GM23338 (cell line): ENCODE results near the gene CAT. TPM values are rescaled to one million over a fixed set of nuclear protein-coding genes. Genes with fewer than 3 reads are reported as not detected.

Experiments
- ATAC-seq: fragments of 200-7000 bp; cut with Tn5 transposase; 3 replicates; pipeline ENCODE4 v1.9.1; 2020
- DNase-seq: peaks from one replicate; pipeline ENCODE4 v3.0.0-alpha.2; 2015; ENCODE audit warnings: low spot score
- H2AFZ ChIP-seq: fragments of 200-600 bp; sonication (generic); 2 replicates; pipeline ENCODE4 v1.8.0; 2016; ENCODE audit warnings: antibody characterized with exemption, mild to moderate bottlenecking, moderate library complexity
- H3F3A ChIP-seq: fragments of 200-600 bp; sonication (generic); replicated peaks from 2 replicates; pipeline ENCODE4 v1.8.0; 2017; ENCODE audit warnings: antibody characterized with exemption, mixed run types, low read depth
- H3K27ac ChIP-seq: fragments of 200-600 bp; sonication (generic); 2 replicates; pipeline ENCODE4 v1.6.1; 2016; ENCODE audit warnings: low read depth
- H3K27me3 ChIP-seq: fragments of 200-600 bp; sonication (generic); 2 replicates; pipeline ENCODE4 v1.8.0; 2016; ENCODE audit warnings: mild to moderate bottlenecking, mixed run types, moderate library complexity; ENCODE audit not compliant: insufficient read depth
- H3K36me3 ChIP-seq: fragments of 200-600 bp; sonication (generic); 2 replicates; pipeline ENCODE4 v1.8.0; 2016; ENCODE audit warnings: mild to moderate bottlenecking; ENCODE audit not compliant: insufficient read depth
- H3K4me1 ChIP-seq: fragments of 200-600 bp; sonication (generic); 2 replicates; pipeline ENCODE4 v1.8.0; 2016; ENCODE audit warnings: mild to moderate bottlenecking, moderate library complexity; ENCODE audit not compliant: insufficient read depth
- H3K4me2 ChIP-seq: fragments of 200-600 bp; sonication (generic); 2 replicates; pipeline ENCODE4 v1.7.1; 2017; ENCODE audit warnings: mixed run types
- H3K4me3 ChIP-seq: fragments of 200-600 bp; sonication (generic); 2 replicates; pipeline ENCODE4 v1.6.1; 2016; ENCODE audit warnings: mixed run types
- H3K79me2 ChIP-seq: fragments of 200-600 bp; sonication (generic); replicated peaks from 2 replicates; pipeline ENCODE4 v1.8.0; 2017; ENCODE audit warnings: mild to moderate bottlenecking; ENCODE audit not compliant: insufficient read depth
- H3K9me2 ChIP-seq: fragments of 200-600 bp; sonication (generic); 2 replicates; pipeline ENCODE4 v1.8.0; 2017; ENCODE audit not compliant: insufficient read depth
- H4K20me1 ChIP-seq: fragments of 200-600 bp; sonication (generic); replicated peaks from 2 replicates; pipeline ENCODE4 v1.8.0; 2017; ENCODE audit warnings: mild to moderate bottlenecking; ENCODE audit not compliant: insufficient read depth
- H3K27ac Mint-ChIP-seq: 2 replicates; pipeline ENCODE4 v1.8.0; 2020; ENCODE audit warnings: inconsistent platforms, mild to moderate bottlenecking, moderate library complexity, mixed read lengths
- H3K27me3 Mint-ChIP-seq: 3 replicates; pipeline ENCODE4 v1.8.0; 2022; ENCODE audit warnings: low read depth, mild to moderate bottlenecking, moderate library complexity, mixed read lengths, inconsistent platforms; ENCODE audit not compliant: insufficient read depth, poor library complexity
- H3K36me3 Mint-ChIP-seq: 3 replicates; pipeline ENCODE4 v1.8.0; 2021; ENCODE audit warnings: low read depth, mild to moderate bottlenecking, inconsistent platforms, moderate library complexity, mixed read lengths
- H3K4me1 Mint-ChIP-seq: 3 replicates; pipeline ENCODE4 v1.8.0; 2020; ENCODE audit warnings: mild to moderate bottlenecking, inconsistent platforms, mixed read lengths
- H3K4me3 Mint-ChIP-seq: 3 replicates; pipeline ENCODE4 v1.8.0; 2021; ENCODE audit warnings: moderate library complexity, mild to moderate bottlenecking, inconsistent platforms, mixed read lengths
- H3K9me3 Mint-ChIP-seq: 3 replicates; pipeline ENCODE4 v1.8.0; 2020; ENCODE audit warnings: moderate library complexity, mild to moderate bottlenecking, inconsistent platforms, mixed read lengths
- CREB1 ChIP-seq: fragments of 250-450 bp; sonication (Bioruptor Pico); IDR thresholded peaks from 2 replicates; pipeline ENCODE4 v1.5.0; 2020; ENCODE audit warnings: low read depth, mild to moderate bottlenecking, moderate library complexity
- CTCF ChIP-seq, 2 experiments: fragments of 200-600 bp in 1 of 2; sonication (generic) in 1 of 2; conservative IDR thresholded peaks; 2 replicates each; pipeline versions ENCODE4 v1.5.1 to v1.6.1; 2016 to 2017; ENCODE audit warnings: antibody characterized with exemption in 2 of 2, low read depth in 2 of 2, mild to moderate bottlenecking in 2 of 2, moderate library complexity in 1 of 2
- EZH2 ChIP-seq: fragments of 200-600 bp; sonication (generic); IDR thresholded peaks from one replicate; pipeline ENCODE4 v1.8.0; 2017; ENCODE audit warnings: antibody characterized with exemption, mild to moderate bottlenecking, low read depth; ENCODE audit not compliant: unreplicated experiment
- EZH2phosphoT487 ChIP-seq: fragments of 200-600 bp; sonication (generic); IDR thresholded peaks from one replicate; pipeline ENCODE4 v1.8.1; 2018; ENCODE audit warnings: antibody characterized with exemption; ENCODE audit not compliant: unreplicated experiment
- JUNB ChIP-seq: IDR thresholded peaks from one replicate; pipeline ENCODE4 v1.6.1; 2016; ENCODE audit warnings: antibody characterized with exemption; ENCODE audit not compliant: unreplicated experiment
- NANOG ChIP-seq: IDR thresholded peaks from 2 replicates; pipeline ENCODE4 v1.6.1; 2016; ENCODE audit warnings: antibody characterized with exemption, borderline replicate concordance
- POLR2AphosphoS5 ChIP-seq: IDR thresholded peaks from 2 replicates; pipeline ENCODE4 v1.6.1; 2016; ENCODE audit warnings: antibody characterized with exemption, low read depth
- REST ChIP-seq: IDR thresholded peaks from one replicate; pipeline ENCODE4 v1.6.1; 2018; ENCODE audit warnings: antibody characterized with exemption; ENCODE audit not compliant: unreplicated experiment
- STAT1 ChIP-seq: IDR thresholded peaks from one replicate; pipeline ENCODE4 v1.6.1; 2016; ENCODE audit warnings: antibody characterized with exemption; ENCODE audit not compliant: unreplicated experiment
- ZNF114 ChIP-seq: fragments of 250-450 bp; sonication (Bioruptor Pico); IDR thresholded peaks from 2 replicates; pipeline ENCODE4 v1.5.0; 2020; ENCODE audit warnings: mild to moderate bottlenecking, moderate library complexity
- ZNF331 ChIP-seq: fragments of 250-450 bp; sonication (Bioruptor Pico); IDR thresholded peaks from 2 replicates; pipeline ENCODE4 v1.5.0; 2020; ENCODE audit warnings: low read depth, mild to moderate bottlenecking, moderate library complexity
- polyA plus RNA-seq: library from polyadenylated mRNA; unstranded; fragments of >200 nt; fragmentation: Nextera tagmentation; extraction: Ambion mirVana; gene quantifications from 2 replicates; pipeline ENCODE4 v1.2.1, GENCODE V29; 2016
- total RNA-seq: library from RNA; depleted of rRNA; stranded (reverse); fragments of >200 nt; shearing (Covaris generic); gene quantifications from 2 replicates; pipeline ENCODE4 v1.2.3, GENCODE V29; 2014
- TF ChIP-seq, protein P1 (sequence below): IDR thresholded peaks from 2 replicates; pipeline ENCODE4 v1.6.1; 2016; ENCODE audit warnings: antibody characterized with exemption
- TF ChIP-seq, protein P2 (sequence below): fragments of 250-450 bp; sonication (Bioruptor Pico); IDR thresholded peaks from 2 replicates; pipeline ENCODE4 v1.5.0; 2020; ENCODE audit warnings: mild to moderate bottlenecking, moderate library complexity

Gene CAT
- total and polyA plus RNA-seq, 2 experiments from 2014 or later, result 15.9 to 24.0 TPM

GRCh38 chr11:34449013-34449412 lies 10.3 kb downstream of the CAT start:
- peaks cover 4% of the 10 kb centered on the region; the same call in 2 of the 3 replicates for H3K36me3 Mint-ChIP-seq
- H4K20me1 ChIP-seq, result peaks cover 18% of the 10 kb centered on the region; the same call in 1 of the 2 replicates
- no peaks in the 10 kb centered on the region for H3K27me3 Mint-ChIP-seq
- no peaks in the 10 kb centered on the region for H3K27me3 ChIP-seq
- DNase-seq, result no peak
- no peaks in the 10 kb centered on the region for H3K9me2 ChIP-seq
- TF ChIP-seq, protein P1, sequence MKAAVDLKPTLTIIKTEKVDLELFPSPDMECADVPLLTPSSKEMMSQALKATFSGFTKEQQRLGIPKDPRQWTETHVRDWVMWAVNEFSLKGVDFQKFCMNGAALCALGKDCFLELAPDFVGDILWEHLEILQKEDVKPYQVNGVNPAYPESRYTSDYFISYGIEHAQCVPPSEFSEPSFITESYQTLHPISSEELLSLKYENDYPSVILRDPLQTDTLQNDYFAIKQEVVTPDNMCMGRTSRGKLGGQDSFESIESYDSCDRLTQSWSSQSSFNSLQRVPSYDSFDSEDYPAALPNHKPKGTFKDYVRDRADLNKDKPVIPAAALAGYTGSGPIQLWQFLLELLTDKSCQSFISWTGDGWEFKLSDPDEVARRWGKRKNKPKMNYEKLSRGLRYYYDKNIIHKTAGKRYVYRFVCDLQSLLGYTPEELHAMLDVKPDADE, result no peak
- no peak for TF ChIP-seq ZNF331
- TF ChIP-seq ZNF114, result no peak
- TF ChIP-seq CTCF (conservative IDR thresholded peaks at IDR 0.05; ENCODE audit: low read depth in 2 of 2), result no peak
- no peak for TF ChIP-seq STAT1
- TF ChIP-seq, protein P2, sequence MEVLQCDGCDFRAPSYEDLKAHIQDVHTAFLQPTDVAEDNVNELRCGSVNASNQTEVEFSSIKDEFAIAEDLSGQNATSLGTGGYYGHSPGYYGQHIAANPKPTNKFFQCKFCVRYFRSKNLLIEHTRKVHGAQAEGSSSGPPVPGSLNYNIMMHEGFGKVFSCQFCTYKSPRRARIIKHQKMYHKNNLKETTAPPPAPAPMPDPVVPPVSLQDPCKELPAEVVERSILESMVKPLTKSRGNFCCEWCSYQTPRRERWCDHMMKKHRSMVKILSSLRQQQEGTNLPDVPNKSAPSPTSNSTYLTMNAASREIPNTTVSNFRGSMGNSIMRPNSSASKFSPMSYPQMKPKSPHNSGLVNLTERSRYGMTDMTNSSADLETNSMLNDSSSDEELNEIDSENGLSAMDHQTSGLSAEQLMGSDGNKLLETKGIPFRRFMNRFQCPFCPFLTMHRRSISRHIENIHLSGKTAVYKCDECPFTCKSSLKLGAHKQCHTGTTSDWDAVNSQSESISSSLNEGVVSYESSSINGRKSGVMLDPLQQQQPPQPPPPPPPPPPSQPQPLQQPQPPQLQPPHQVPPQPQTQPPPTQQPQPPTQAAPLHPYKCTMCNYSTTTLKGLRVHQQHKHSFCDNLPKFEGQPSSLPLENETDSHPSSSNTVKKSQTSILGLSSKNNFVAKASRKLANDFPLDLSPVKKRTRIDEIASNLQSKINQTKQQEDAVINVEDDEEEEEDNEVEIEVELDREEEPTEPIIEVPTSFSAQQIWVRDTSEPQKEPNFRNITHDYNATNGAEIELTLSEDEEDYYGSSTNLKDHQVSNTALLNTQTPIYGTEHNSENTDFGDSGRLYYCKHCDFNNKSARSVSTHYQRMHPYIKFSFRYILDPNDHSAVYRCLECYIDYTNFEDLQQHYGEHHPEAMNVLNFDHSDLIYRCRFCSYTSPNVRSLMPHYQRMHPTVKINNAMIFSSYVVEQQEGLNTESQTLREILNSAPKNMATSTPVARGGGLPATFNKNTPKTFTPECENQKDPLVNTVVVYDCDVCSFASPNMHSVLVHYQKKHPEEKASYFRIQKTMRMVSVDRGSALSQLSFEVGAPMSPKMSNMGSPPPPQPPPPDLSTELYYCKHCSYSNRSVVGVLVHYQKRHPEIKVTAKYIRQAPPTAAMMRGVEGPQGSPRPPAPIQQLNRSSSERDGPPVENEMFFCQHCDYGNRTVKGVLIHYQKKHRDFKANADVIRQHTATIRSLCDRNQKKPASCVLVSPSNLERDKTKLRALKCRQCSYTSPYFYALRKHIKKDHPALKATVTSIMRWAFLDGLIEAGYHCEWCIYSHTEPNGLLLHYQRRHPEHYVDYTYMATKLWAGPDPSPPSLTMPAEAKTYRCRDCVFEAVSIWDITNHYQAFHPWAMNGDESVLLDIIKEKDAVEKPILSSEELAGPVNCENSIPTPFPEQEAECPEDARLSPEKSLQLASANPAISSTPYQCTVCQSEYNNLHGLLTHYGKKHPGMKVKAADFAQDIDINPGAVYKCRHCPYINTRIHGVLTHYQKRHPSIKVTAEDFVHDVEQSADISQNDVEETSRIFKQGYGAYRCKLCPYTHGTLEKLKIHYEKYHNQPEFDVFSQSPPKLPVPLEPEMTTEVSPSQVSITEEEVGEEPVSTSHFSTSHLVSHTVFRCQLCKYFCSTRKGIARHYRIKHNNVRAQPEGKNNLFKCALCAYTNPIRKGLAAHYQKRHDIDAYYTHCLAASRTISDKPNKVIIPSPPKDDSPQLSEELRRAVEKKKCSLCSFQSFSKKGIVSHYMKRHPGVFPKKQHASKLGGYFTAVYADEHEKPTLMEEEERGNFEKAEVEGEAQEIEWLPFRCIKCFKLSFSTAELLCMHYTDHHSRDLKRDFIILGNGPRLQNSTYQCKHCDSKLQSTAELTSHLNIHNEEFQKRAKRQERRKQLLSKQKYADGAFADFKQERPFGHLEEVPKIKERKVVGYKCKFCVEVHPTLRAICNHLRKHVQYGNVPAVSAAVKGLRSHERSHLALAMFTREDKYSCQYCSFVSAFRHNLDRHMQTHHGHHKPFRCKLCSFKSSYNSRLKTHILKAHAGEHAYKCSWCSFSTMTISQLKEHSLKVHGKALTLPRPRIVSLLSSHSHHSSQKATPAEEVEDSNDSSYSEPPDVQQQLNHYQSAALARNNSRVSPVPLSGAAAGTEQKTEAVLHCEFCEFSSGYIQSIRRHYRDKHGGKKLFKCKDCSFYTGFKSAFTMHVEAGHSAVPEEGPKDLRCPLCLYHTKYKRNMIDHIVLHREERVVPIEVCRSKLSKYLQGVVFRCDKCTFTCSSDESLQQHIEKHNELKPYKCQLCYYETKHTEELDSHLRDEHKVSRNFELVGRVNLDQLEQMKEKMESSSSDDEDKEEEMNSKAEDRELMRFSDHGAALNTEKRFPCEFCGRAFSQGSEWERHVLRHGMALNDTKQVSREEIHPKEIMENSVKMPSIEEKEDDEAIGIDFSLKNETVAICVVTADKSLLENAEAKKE (CRISPR knock-in tag), result no peak
- TF ChIP-seq EZH2phosphoT487, result no peak
- TF ChIP-seq JUNB, result no peak
- TF ChIP-seq REST, result no peak
- TF ChIP-seq EZH2, result no peak
- no peak for TF ChIP-seq NANOG
- TF ChIP-seq POLR2AphosphoS5, result no peak
- TF ChIP-seq CREB1, result no peak
- no peak overlapping the region for H3K27ac Mint-ChIP-seq
- no peak overlapping the region for H3K27ac ChIP-seq
- H3K4me3 Mint-ChIP-seq, result no peak overlapping the region
- H3K4me1 ChIP-seq, result no peaks in the 10 kb centered on the region
- no peak for ATAC-seq
- H2AFZ ChIP-seq, result no peak overlapping the region
- no peaks in the 10 kb centered on the region for H3F3A ChIP-seq
- H3K79me2 ChIP-seq, result peaks cover 6% of the 10 kb centered on the region; the same call in 1 of the 2 replicates
- H3K9me3 Mint-ChIP-seq, result no peaks in the 10 kb centered on the region
- H3K4me3 ChIP-seq, result no peak overlapping the region
- H3K4me2 ChIP-seq, result no peak overlapping the region
- no peaks in the 10 kb centered on the region for H3K4me1 Mint-ChIP-seq
- H3K36me3 ChIP-seq, result peaks cover 27% of the 10 kb centered on the region; the same call in 1 of the 2 replicates
